Panc1 (cell line): ENCODE measurements around the gene TRIM60. TPM values are rescaled to one million over a fixed set of nuclear protein-coding genes. Genes with fewer than 3 reads are reported as not detected.
A peak's percentile ranks its signal among the peaks of the same experiment; 100 is the strongest.
"Not testable (repeated sequence)": the region's sequence is repeated elsewhere in the genome, so short reads cannot be mapped to it uniquely, and the experiment has no call there.

Experiments used
- ATAC-seq: fragments of 200-7000 bp; cut with Tn5 transposase; 2 replicates; pipeline ENCODE4 v1.9.1; 2020; ENCODE audit warnings: mild to moderate bottlenecking, moderate library complexity
- BruUV-seq: library from RNA; stranded (reverse); fragments of 400-500 nt; replicated peaks from 2 replicates; lab custom pipeline; 2021; lab: Mats Ljungman, UMichigan
- CTCF ChIA-PET: fragments of 300-600 bp; sonication (Branson Sonifier 250); formaldehyde crosslinking; loops from one replicate; lab custom pipeline; 2022; ENCODE audit warnings: antibody characterized with exemption; lab: Charles Lee
- POLR2A ChIA-PET: fragments of 300-600 bp; sonication (Branson Sonifier 250); formaldehyde crosslinking; loops from one replicate; lab custom pipeline; 2022; ENCODE audit warnings: antibody characterized with exemption; lab: Charles Lee
- DNase-seq: peaks from one replicate; pipeline ENCODE4 v3.0.0-alpha.2; 2010; ENCODE audit warnings: low read depth, low spot score
- H3K27ac ChIP-seq: 2 replicates; pipeline ENCODE4 v1.5.1; 2011; ENCODE audit warnings: mild to moderate bottlenecking, low read length, inconsistent platforms
- H3K27me3 ChIP-seq: fragments of 200-500 bp; sonication (Bioruptor generic); 2 replicates; pipeline ENCODE4 v1.6.0; 2014; ENCODE audit warnings: low read length, inconsistent platforms; ENCODE audit not compliant: control insufficient read depth, insufficient read depth
- H3K36me3 ChIP-seq: fragments of 200-500 bp; sonication (Bioruptor generic); 2 replicates; pipeline ENCODE4 v1.5.1; 2014; ENCODE audit warnings: inconsistent platforms, mild to moderate bottlenecking, low read length, moderate library complexity; ENCODE audit not compliant: control insufficient read depth, insufficient read depth
- H3K4me1 ChIP-seq: 2 replicates; pipeline ENCODE4 v1.5.1; 2011; ENCODE audit warnings: inconsistent platforms, mild to moderate bottlenecking, low read length, moderate library complexity; ENCODE audit not compliant: control insufficient read depth, insufficient read depth
- H3K4me3 ChIP-seq, 2 experiments: 2 replicates each; pipeline ENCODE4 v1.5.1; 2011 to 2012; ENCODE audit warnings: low read depth in 2 of 2, low read length in 2 of 2, mild to moderate bottlenecking in 2 of 2, inconsistent platforms in 1 of 2, moderate library complexity in 1 of 2
- H3K9me3 ChIP-seq: fragments of 200-500 bp; sonication (Bioruptor generic); 2 replicates; pipeline ENCODE4 v1.5.1; 2014; ENCODE audit warnings: low read depth, mild to moderate bottlenecking, inconsistent platforms, low read length, moderate library complexity; ENCODE audit not compliant: control insufficient read depth, insufficient read depth
- CTCF ChIP-seq: fragments of 450-650 bp; IDR thresholded peaks from 2 replicates; pipeline ENCODE4 v1.5.1; 2017; ENCODE audit warnings: mild to moderate bottlenecking
- POLR2AphosphoS5 ChIP-seq: IDR thresholded peaks from 2 replicates; pipeline ENCODE4 v1.6.1; 2012; ENCODE audit warnings: mild to moderate bottlenecking, low read depth, low read length, moderate library complexity
- REST ChIP-seq, 2 experiments: IDR thresholded peaks; 2 replicates each; pipeline ENCODE4 v1.6.1; 2011 to 2012; ENCODE audit warnings: low read depth in 2 of 2, control low read depth in 1 of 2, low read length in 1 of 2, mild to moderate bottlenecking in 1 of 2, moderate library complexity in 1 of 2; ENCODE audit not compliant: insufficient read depth in 1 of 2
- SIN3A ChIP-seq: IDR thresholded peaks from 2 replicates; pipeline ENCODE4 v1.6.1; 2012; ENCODE audit warnings: low read depth, mild to moderate bottlenecking, low read length, moderate library complexity, borderline replicate concordance; ENCODE audit not compliant: insufficient read depth
- TCF7L2 ChIP-seq: IDR thresholded peaks from 2 replicates; pipeline ENCODE4 v1.6.1; 2011; ENCODE audit warnings: mild to moderate bottlenecking, low read depth, low read length, inconsistent platforms
- in situ Hi-C: cut with HindIII; loops from 2 replicates; pipeline ENCODE4 v1.10.0; 2016; ENCODE audit warnings: low sequenced_read_pairs, low pct_unique_long_range_greater_than_20kb
- intact Hi-C: fragments of 100-400 bp; cut with micrococcal nuclease; formaldehyde crosslinking; loops from one replicate; pipeline ENCODE4 v1.10.0; 2022; ENCODE audit not compliant: unreplicated experiment
- total RNA-seq: library from RNA; stranded (reverse); gene quantifications from one replicate; pipeline ENCODE4 v1.2.1, GENCODE V29; 2021; ENCODE audit not compliant: unreplicated experiment

TRIM60 gene
- total RNA-seq, 1 experiment from 2014 or later: not detected

- no peaks in the 10 kb centered on the region for H3K9me3 ChIP-seq
- POLR2A ChIA-PET: no interaction called here
- H3K36me3 ChIP-seq: no peaks in the 10 kb centered on the region
- in situ Hi-C loops: no loop called here
- H3K27ac ChIP-seq: no peak overlapping the region
- no peak for ATAC-seq
- intact Hi-C loops: loop anchor here (5.0 kb wide), 1 partner anchor 220 kb away; no protein-coding TSS in a partner anchor
- BruUV-seq: no TSS peak
- H3K27me3 ChIP-seq: no peaks in the 10 kb centered on the region; the same call in 1 of the 2 replicates
- no peaks in the 10 kb centered on the region for H3K4me1 ChIP-seq
- H3K4me3 ChIP-seq: no peak overlapping the region
- no peak for DNase-seq
- TF ChIP-seq REST (IDR thresholded peaks at IDR 0.05; ENCODE audit: insufficient read depth in 1 of 2, low read depth in 2 of 2, low read length in 1 of 2) (no peak), CTCF (peak; percentile 45)
- CTCF ChIA-PET: no interaction called here
These were observed 34.5 kb upstream of the TRIM60 start for GRCh38 chr4:164997324-164997723.

- intact Hi-C loops: loop anchor here (5.0 kb wide), 1 partner anchor 221 kb away; no protein-coding TSS in a partner anchor
- no peak for TF ChIP-seq SIN3A
- no peak for TF ChIP-seq CTCF
- TF ChIP-seq REST (IDR thresholded peaks at IDR 0.05; ENCODE audit: insufficient read depth in 1 of 2, low read depth in 2 of 2, low read length in 1 of 2): no peak
- no peak for TF ChIP-seq POLR2AphosphoS5
- TF ChIP-seq TCF7L2: no peak
- Histone ChIP-seq H3K4me3 (no peak overlapping the region), H3K9me3 (no peaks in the 10 kb centered on the region), H3K27me3 (no peaks in the 10 kb centered on the region; the same call in 1 of the 2 replicates), H3K27ac (no peak overlapping the region), H3K4me1 (no peaks in the 10 kb centered on the region), H3K36me3 (no peaks in the 10 kb centered on the region)
- in situ Hi-C loops: no loop called here
- no peak for ATAC-seq
- BruUV-seq: no TSS peak
- no peak for DNase-seq
- ChIA-PET CTCF (no interaction called here), POLR2A (no interaction called here)
These were observed 33.9 kb upstream of the TRIM60 start for GRCh38 chr4:164997941-164998340.

GRCh38 chr4:164998526-164999080 is 33.2 kb upstream of the TRIM60 start:
- H3K4me3 ChIP-seq, H3K27ac ChIP-seq, ATAC-seq, in situ Hi-C loops, CTCF ChIA-PET, H3K27me3 ChIP-seq, DNase-seq, H3K9me3 ChIP-seq, H3K4me1 ChIP-seq, BruUV-seq, H3K36me3 ChIP-seq, POLR2A ChIA-PET: not testable (repeated sequence)
- intact Hi-C loops: loop anchor here (5.0 kb wide), 1 partner anchor 221 kb away; no protein-coding TSS in a partner anchor
